GM19023 (cell line): ENCODE data around the gene GPR107.

Experiments used
- ATAC-seq: cut with Tn5 transposase; IDR thresholded peaks from one replicate; pipeline ENCODE4 v1.9.1; 2021; ENCODE audit warnings: mild to moderate bottlenecking, moderate library complexity; ENCODE audit not compliant: unreplicated experiment

GPR107 gene

DNA sequence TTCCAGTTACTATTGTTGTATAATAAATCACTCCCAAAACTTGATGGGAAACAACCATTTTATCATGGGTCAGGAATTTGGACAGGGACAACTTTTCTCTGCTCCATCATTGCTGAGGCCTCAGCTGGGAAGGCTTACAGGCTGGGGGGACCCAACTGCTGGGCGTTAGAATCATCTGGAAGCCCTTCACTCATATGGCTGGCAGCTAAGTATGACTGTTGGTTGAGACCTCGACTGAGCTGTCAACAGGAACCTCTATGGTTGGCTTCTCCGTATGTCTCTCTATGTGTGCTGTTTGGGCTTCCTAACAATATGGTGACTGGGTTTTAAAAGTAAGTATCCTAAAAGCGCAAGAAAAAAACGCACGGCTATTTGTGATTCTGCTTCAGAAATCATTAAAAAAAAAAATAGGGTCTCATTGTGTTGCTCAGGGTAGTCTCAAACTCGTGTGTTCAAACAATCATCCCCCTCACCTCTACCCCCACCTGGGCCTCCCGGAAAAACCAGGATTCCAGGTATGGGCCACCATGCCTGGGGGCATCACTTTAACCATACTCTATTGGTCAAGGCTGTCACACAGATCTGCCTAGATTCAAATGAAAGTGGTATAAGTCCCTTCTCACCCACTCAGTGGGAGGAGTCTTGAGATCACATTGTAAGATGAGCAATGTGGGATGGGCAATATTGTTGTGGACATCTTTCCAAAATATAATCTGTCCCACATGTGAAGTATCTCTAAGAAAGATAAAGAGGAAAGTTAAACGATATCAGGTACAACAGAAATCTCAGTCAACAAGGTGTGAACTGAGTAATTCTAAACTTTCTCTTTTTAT, 26.0 kb upstream of the GPR107 start:
- ATAC-seq: no peak

GRCh38 chr9:130028493-130029222, 25.0 kb upstream of the GPR107 start:
- no peak for ATAC-seq

GRCh38 chr9:130029223-130029973, 24.3 kb upstream of the GPR107 start:
- no peak for ATAC-seq

DNA sequence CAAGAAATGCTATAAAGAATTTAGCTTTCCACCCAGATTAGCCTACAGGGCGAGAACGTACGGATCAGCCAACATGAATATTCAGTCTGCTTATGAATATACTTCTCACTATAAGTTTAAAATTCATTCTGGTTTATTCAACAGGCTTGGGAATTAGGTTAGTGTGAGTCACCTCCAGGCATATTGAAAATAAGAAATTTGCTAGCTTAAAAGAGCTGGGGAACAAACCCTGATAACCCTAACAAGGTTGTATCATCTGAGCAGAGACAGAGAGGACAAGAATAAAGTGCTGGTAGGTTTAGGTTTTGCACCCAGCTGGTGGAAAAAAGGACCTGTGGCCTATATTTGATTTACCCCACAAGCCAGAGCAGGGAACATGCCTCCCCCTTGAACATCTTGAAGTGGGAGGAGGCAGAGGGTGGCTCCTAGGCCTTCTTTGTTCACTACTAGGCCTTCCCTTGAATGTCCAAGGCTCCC, 23.0 kb upstream of the GPR107 start:
- no peak for ATAC-seq

DNA sequence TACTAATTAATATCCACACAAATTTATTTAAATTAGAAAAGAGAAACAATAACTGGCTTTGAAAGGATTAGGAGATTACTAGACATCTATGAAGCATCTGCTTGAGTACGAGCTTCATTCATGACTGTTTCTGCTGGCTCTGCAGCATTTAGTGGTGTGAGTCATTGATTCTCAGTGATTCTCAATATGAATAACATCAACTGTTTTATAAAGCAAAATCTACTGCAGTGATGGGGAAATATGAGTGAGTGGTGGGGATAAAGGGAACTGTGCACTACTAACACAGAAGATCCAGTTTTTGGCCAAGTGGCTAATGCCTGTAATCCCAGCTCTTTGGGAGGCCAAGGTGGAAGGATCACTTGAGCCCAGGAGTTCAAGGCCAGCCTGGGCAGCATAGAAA, 19.1 kb upstream of the GPR107 start:
- no peak for ATAC-seq

GRCh38 chr9:130036099-130036498, 17.6 kb upstream of the GPR107 start:
- ATAC-seq: no peak

GRCh38 chr9:130039528-130040147, 14.1 kb upstream of the GPR107 start:
- ATAC-seq: no peak

DNA sequence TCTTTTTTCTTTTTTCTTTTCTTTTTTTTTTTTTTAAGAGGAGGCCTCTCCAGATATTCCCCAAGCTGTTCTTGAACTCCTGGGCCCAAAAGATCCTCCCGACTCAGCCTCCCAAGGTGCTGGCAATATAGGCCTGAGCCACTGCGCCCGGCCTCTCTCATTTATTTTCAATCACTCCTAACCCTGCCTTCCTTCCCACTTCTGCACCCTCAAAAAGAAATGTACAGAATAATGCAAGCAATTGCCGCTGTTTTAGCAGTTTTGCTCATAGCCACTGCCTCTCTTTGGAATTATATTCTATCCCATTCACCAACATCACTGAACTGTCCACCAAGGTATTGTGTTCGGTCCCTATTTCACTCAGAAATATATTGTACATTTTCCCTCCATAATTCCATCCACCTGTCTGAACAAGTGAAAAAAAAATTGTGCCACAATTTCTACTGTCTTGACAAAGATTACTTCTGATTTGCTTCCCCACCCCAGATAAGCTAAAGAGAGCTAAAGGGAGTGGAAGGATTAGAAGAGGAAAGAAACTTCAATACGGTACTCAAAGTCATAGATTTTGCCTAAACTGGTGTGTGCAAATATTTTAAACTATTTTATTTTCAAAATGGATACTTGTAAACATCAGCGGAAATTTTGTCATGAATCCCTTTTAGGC, 12.6 kb upstream of the GPR107 start:
- ATAC-seq: no peak

DNA sequence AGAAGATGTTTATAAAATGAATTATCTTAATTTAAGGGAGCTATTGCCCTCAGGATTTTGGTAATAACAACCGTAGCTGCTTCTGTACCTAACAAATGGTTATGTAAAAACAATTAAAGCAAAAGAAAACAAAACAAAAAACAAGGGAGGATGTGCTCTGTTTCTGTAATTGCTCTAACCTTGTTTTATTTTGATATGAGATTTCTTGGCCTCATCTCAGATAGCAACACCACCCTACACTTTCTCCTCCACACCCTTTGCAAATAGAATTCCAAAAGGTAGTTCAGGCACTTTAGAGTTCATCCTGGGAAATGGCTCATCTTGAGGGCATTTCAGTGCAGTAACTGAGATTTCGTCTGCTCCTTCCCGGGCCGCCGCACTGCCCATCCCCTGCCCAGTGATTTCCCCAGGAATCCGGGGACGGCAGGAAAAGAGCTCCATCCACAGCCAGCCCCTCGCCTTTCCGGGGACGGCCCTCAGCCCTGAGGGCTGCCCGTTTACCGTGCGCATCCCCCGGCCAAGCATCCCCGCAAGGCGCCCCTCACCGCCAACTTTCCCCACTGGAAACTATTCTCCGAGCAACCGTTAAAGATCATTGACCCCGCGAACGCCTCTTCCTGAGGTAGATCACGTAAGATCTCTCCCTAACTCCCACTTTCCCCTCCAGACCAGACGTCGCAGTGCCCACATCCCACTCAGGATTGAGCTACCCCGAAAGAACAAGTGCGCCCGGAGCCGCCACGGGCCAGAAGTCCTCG, 11.9 kb upstream of the GPR107 start:
- no peak for ATAC-seq

GRCh38 chr9:130042406-130042884, 11.3 kb upstream of the GPR107 start:
- ATAC-seq: no peak

DNA sequence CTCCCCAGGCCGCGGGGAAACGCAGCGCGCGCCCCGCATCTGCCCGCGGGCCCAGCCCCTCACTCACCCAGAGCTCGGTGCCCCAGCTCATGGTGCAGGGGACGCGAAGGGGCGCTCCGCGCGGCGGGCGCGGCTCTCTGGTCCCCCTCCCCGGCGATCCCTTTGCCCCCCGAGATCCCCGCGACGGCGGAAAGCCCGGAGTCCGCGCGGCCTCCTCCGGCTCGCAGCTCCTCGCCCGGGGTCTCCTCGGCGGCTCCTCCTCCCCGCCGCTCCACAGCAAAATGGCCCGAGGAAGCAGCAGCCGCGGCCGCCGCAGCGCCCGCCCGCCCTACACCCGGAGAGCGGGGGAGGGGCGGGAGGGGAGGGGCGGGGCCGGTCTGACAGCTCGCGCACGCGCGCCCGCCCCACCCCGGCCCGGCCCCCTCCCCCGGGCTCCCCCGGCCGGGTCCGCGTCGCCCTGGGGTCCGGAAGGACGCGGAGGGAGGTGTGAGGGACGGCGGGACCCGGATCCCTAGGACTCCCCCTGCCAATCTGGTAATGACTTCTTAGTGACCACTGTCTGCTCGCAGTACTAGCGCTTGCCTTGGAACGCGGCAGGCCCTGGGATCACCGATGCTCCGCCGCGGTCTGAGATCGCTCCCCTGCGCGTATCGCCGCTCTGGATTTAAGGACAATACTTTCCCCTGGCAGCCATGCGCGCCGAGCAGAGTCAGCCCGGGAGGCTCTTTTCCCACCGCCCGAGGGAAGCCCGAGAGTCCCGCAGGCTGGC, 10.6 kb upstream of the GPR107 start, which contains the start of gene FNBP1:
TSS of gene FNBP1 (minus strand) at position 305 of the 769 bp plus-strand sequence. CDS start at position 91, 214 bp downstream.
- ATAC-seq: peak; percentile 58

- ATAC-seq: no peak
Measured at GRCh38 chr9:130043654-130044623, 9.8 kb upstream of the GPR107 start.

- no peak for ATAC-seq
Measured at GRCh38 chr9:130045725-130046450, 7.8 kb upstream of the GPR107 start.

- ATAC-seq: no peak
Measured at GRCh38 chr9:130049431-130050210, 4.1 kb upstream of the GPR107 start.

GRCh38 chr9:130050462-130050861, 3.2 kb upstream of the GPR107 start:
- no peak for ATAC-seq

DNA sequence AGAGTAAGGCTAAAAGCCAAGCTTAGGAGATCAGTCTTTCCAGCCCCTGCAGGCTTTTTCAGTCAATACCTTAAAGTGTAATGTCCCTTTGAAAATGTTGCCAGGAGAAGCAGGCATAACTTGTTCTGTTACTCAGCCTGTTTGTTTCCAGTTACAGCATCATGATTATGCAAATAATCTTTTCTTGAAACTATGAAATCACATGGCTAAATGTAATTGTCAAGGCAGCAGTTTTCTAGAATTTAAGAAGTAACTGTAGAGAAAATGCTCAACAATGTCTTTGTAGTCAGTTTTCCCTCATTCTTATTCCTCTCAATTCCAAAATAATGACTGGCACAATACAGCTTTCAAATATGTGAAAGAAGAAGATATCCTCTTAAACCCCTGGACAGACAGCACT, 1.9 kb upstream of the GPR107 start:
- ATAC-seq: no peak
